ENCODE data around the gene PREX1. TPM values are rescaled to one million over a fixed set of nuclear protein-coding genes. Genes with fewer than 3 reads are reported as not detected.

The PREX1 gene
- total RNA-seq, 1 experiment from 2014 or later, result 3.3 TPM

- TF ChIP-seq EZH2 (IDR thresholded peaks at IDR 0.05; ENCODE audit: low read depth) (no peak), CTCF (conservative IDR thresholded peaks at IDR 0.05) (no peak)
- Histone ChIP-seq H4K20me1 (ENCODE audit: insufficient read depth) (no peaks in the 10 kb centered on the region), H3K27ac (no peak overlapping the region), H3K4me3 (no peak overlapping the region), H3K9me3 (ENCODE audit: insufficient read depth, low read depth) (no peaks in the 10 kb centered on the region), H3K9me2 (ENCODE audit: insufficient read depth) (no peaks in the 10 kb centered on the region), H2AFZ (no peak overlapping the region), H3K27me3 (ENCODE audit: insufficient read depth, low read depth) (no peaks in the 10 kb centered on the region), H3F3A (ENCODE audit: insufficient read depth, low read depth) (no peaks in the 10 kb centered on the region), H3K36me3 (ENCODE audit: low read depth) (no peaks in the 10 kb centered on the region), H3K79me2 (ENCODE audit: low read depth) (no peaks in the 10 kb centered on the region), H3K4me2 (no peak overlapping the region), H3K4me1 (replicated peaks; ENCODE audit: insufficient read depth) (no peaks in the 10 kb centered on the region)
- POLR2A ChIA-PET (ENCODE audit: unreplicated experiment), result no interaction called here
- intact Hi-C loops (cut with micrococcal nuclease; ENCODE audit: unreplicated experiment), result no loop called here
- CTCF ChIA-PET, result interaction anchor here (0.6 kb wide), 2 partner anchors 12 to 179 kb away, joined by 3 to 5 read pairs; no protein-coding TSS in a partner anchor
- DNase-seq, result no peak
- BruUV-seq (replicated peaks), result no TSS peak
These were observed 110.0 kb downstream of the PREX1 start for GRCh38 chr20:48717680-48718223.

- intact Hi-C loops (cut with micrococcal nuclease; ENCODE audit: unreplicated experiment), result no loop called here
- Histone ChIP-seq H3K27ac (no peak overlapping the region), H3K4me2 (no peak overlapping the region), H3K4me3 (no peak overlapping the region), H3K4me1 (replicated peaks; ENCODE audit: insufficient read depth) (no peaks in the 10 kb centered on the region), H3K27me3 (ENCODE audit: insufficient read depth, low read depth) (no peaks in the 10 kb centered on the region), H4K20me1 (ENCODE audit: insufficient read depth) (no peaks in the 10 kb centered on the region), H3K36me3 (ENCODE audit: low read depth) (no peaks in the 10 kb centered on the region), H2AFZ (no peak overlapping the region), H3F3A (ENCODE audit: insufficient read depth, low read depth) (no peaks in the 10 kb centered on the region), H3K9me2 (ENCODE audit: insufficient read depth) (no peaks in the 10 kb centered on the region), H3K79me2 (ENCODE audit: low read depth) (no peaks in the 10 kb centered on the region), H3K9me3 (ENCODE audit: insufficient read depth, low read depth) (no peaks in the 10 kb centered on the region)
- CTCF ChIA-PET, result interaction anchor here (0.6 kb wide), 2 partner anchors 12 to 179 kb away, joined by 3 to 5 read pairs; no protein-coding TSS in a partner anchor
- TF ChIP-seq CTCF (conservative IDR thresholded peaks at IDR 0.05), result no peak
- no peak for TF ChIP-seq EZH2 (IDR thresholded peaks at IDR 0.05; ENCODE audit: low read depth)
- DNase-seq, result no peak
- POLR2A ChIA-PET (ENCODE audit: unreplicated experiment), result no interaction called here
- no TSS peak for BruUV-seq (replicated peaks)
These were observed 110.6 kb downstream of the PREX1 start for GRCh38 chr20:48717095-48717672.

- Histone ChIP-seq H3K9me3 (ENCODE audit: insufficient read depth, low read depth) (no peaks in the 10 kb centered on the region), H3K9me2 (ENCODE audit: insufficient read depth) (no peaks in the 10 kb centered on the region), H3K27me3 (ENCODE audit: insufficient read depth, low read depth) (no peaks in the 10 kb centered on the region), H3K4me2 (no peak overlapping the region), H3F3A (ENCODE audit: insufficient read depth, low read depth) (no peaks in the 10 kb centered on the region), H3K79me2 (ENCODE audit: low read depth) (no peaks in the 10 kb centered on the region), H3K4me3 (no peak overlapping the region), H2AFZ (no peak overlapping the region), H3K4me1 (replicated peaks; ENCODE audit: insufficient read depth) (no peaks in the 10 kb centered on the region), H4K20me1 (ENCODE audit: insufficient read depth) (no peaks in the 10 kb centered on the region), H3K36me3 (ENCODE audit: low read depth) (no peaks in the 10 kb centered on the region), H3K27ac (no peak overlapping the region)
- CTCF ChIA-PET, result no interaction called here
- TF ChIP-seq EZH2 (IDR thresholded peaks at IDR 0.05; ENCODE audit: low read depth) (no peak), CTCF (conservative IDR thresholded peaks at IDR 0.05) (no peak)
- BruUV-seq (replicated peaks), result no TSS peak
- no peak for DNase-seq
- intact Hi-C loops (cut with micrococcal nuclease; ENCODE audit: unreplicated experiment), result no loop called here
- POLR2A ChIA-PET (ENCODE audit: unreplicated experiment), result no interaction called here
These were observed 111.3 kb downstream of the PREX1 start for GRCh38 chr20:48716541-48716940.

All from PC-9 (cell line).